Tibial nerve (tissue), 4 donors: ENCODE results near the gene SEMA3A. TPM values are rescaled to one million over a fixed set of nuclear protein-coding genes. Genes with fewer than 3 reads are reported as not detected.

ENCODE experiments used
- DNase-seq, 2 donors: peaks; one replicate each; pipeline ENCODE4 v3.0.0-alpha.2; 2019; ENCODE audit warnings: low spot score in 2 of 2
- H3K27ac ChIP-seq, 4 donors: fragments of 200-600 bp; sonication (generic) in 3 of 4; one replicate each; pipeline ENCODE4 v1.5.1; 2017 to 2019; ENCODE audit warnings: mild to moderate bottlenecking in 1 of 4
- H3K27me3 ChIP-seq, 2 donors: fragments of 200-600 bp; sonication (generic) in 1 of 2; one replicate each; pipeline versions ENCODE4 v1.5.1 to v1.6.0; 2017 to 2019
- H3K36me3 ChIP-seq, 3 donors: fragments of 200-600 bp; sonication (generic); one replicate each; pipeline ENCODE4 v1.5.1; 2018 to 2019
- H3K4me1 ChIP-seq, 4 donors: fragments of 200-600 bp; sonication (generic) in 3 of 4; one replicate each; pipeline ENCODE4 v1.5.1; 2017 to 2019
- H3K4me3 ChIP-seq, 4 donors: fragments of 200-600 bp; sonication (generic) in 3 of 4; one replicate each; pipeline ENCODE4 v1.5.1; 2017 to 2019; ENCODE audit warnings: mild to moderate bottlenecking in 1 of 4, moderate library complexity in 1 of 4
- H3K9me3 ChIP-seq, 4 donors: fragments of 200-600 bp; sonication (generic) in 3 of 4; one replicate each; pipeline ENCODE4 v1.5.1; 2017 to 2019
- CTCF ChIP-seq, 5 experiments: fragments of 200-600 bp in 3 of 5; fragments of 450-650 bp in 2 of 5; sonication (generic) in 3 of 5; IDR thresholded peaks; one replicate each; pipeline ENCODE4 v1.5.1; 2016 to 2019; ENCODE audit warnings: antibody characterized with exemption in 5 of 5, mild to moderate bottlenecking in 3 of 5, moderate library complexity in 2 of 5
- EP300 ChIP-seq, 2 donors: sonication (generic); formaldehyde crosslinking; IDR thresholded peaks; one replicate each; pipeline ENCODE4 v1.6.1; 2017; ENCODE audit warnings: antibody characterized with exemption in 2 of 2, mild to moderate bottlenecking in 1 of 2
- POLR2A ChIP-seq, 2 donors: fragments of 450-650 bp; IDR thresholded peaks; one replicate each; pipeline ENCODE4 v1.6.1; 2017; ENCODE audit warnings: antibody characterized with exemption in 2 of 2, mild to moderate bottlenecking in 2 of 2, moderate library complexity in 2 of 2
- WGBS, 2 donors: methylation state at CpG; one replicate each; pipeline ENCODE4 v1.1.5; 2018; 5-methylcytosine and 5-hydroxymethylcytosine counted together
- total RNA-seq, 4 donors: library from RNA; depleted of rRNA; stranded (reverse); fragments of >200 nt; gene quantifications; one replicate each; pipeline ENCODE4 v1.1.0, GENCODE V29; 2016

The SEMA3A gene
- total RNA-seq, 4 donors from 2014 or later, result 2.9 to 9.3 (median 6.8) TPM

DNA sequence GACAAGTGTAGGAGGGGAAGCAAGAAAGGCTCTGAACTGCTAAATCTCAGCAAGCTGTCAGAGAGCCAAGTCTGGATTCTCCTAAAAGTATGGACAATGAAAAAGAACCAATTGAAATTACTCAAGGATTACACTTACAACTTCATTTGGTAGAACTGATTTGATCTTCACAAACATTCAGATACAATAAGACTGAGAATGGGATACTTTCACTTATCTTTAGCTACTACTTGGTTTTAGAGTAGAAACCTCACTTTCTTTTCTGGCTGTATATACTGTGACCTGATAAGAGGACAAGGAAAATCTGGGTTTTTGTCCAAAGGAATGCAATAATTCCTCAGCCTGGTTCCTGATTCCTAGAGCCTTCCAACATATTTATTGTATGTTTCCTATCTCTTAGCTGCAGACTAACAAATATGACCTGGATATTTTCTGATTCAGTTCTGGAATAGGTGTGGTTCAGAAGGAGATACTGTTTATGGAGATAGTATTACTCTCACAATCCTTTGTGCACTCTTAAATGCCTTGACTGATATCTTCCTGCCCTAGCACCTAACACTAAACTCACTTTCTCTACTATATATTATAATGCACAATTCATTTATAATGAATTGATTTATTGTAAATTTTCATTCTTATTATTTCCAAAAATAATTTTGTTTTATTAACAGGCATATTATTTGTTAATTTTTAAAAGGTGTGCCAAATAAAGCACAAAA is 7.3 kb downstream of the SEMA3A start:
- TF ChIP-seq EP300 (IDR thresholded peaks at IDR 0.05) (no peak), CTCF (IDR thresholded peaks at IDR 0.05) (no peak), POLR2A (IDR thresholded peaks at IDR 0.05) (no peak)
- Histone ChIP-seq H3K27ac (no peak overlapping the region), H3K36me3 (no peaks in the 10 kb centered on the region), H3K9me3 (no peaks in the 10 kb centered on the region), H3K27me3 (no peaks in the 10 kb centered on the region), H3K4me1 (no peaks in the 10 kb centered on the region), H3K4me3 (no peak overlapping the region)
- DNase-seq, result no peak

DNA sequence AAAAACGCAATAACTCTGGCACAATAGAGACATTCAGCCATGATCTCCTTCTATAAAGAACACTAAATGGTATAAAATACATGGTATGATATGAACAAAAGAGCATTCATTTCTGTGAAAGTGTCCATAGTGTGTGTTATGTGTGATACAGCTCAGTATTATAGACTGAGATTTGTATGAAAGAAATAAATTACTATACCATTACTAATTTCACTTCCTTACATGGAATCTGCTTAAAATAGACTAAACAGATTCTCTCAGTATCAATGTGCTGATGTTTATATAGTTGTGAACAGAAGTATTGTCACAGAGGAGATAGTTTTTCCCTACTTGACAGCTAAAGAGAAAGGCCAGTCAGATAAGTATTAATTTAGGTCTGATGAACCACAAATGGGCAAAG is 10.8 kb downstream of the SEMA3A start:
- no peak overlapping the region for H3K4me3 ChIP-seq
- TF ChIP-seq CTCF (IDR thresholded peaks at IDR 0.05) (no peak), POLR2A (IDR thresholded peaks at IDR 0.05) (no peak), EP300 (IDR thresholded peaks at IDR 0.05) (no peak)
- 67 to 70% methylated on average over 1 of the region's 1 CpG for WGBS, 2 donors
- H3K27me3 ChIP-seq, result no peaks in the 10 kb centered on the region
- no peaks in the 10 kb centered on the region for H3K4me1 ChIP-seq
- no peak overlapping the region for H3K27ac ChIP-seq
- H3K9me3 ChIP-seq, result no peaks in the 10 kb centered on the region
- no peaks in the 10 kb centered on the region for H3K36me3 ChIP-seq
- no peak for DNase-seq

DNA sequence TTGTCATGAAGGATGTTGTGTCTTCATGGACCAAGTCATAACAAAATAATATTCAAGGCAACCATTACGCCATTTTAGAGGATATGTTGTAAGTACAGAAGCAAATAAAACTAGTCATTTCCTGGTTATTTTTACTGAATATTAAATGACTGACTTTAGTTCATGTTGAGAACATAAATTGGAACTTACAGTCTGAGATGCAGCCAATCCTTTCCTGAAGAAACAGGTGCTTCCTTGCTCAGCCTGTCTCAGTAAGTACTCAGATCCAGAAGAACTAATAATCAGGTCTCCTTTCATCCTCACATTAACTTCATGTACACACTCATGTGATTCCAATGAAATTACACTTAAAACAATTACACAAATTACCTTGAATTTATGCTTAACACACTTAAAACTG is 12.3 kb downstream of the SEMA3A start:
- TF ChIP-seq POLR2A (IDR thresholded peaks at IDR 0.05) (no peak), CTCF (IDR thresholded peaks at IDR 0.05) (no peak), EP300 (IDR thresholded peaks at IDR 0.05) (no peak)
- WGBS, 2 donors, result 85 to 94% methylated on average over 1 of the region's 1 CpG
- Histone ChIP-seq H3K27ac (no peak overlapping the region), H3K27me3 (no peaks in the 10 kb centered on the region), H3K9me3 (no peaks in the 10 kb centered on the region), H3K4me1 (no peaks in the 10 kb centered on the region), H3K36me3 (no peaks in the 10 kb centered on the region), H3K4me3 (no peak overlapping the region)
- DNase-seq, result no peak

- Histone ChIP-seq H3K27me3 (no peaks in the 10 kb centered on the region), H3K27ac (no peak overlapping the region), H3K9me3 (no peaks in the 10 kb centered on the region), H3K4me1 (no peaks in the 10 kb centered on the region), H3K4me3 (no peak overlapping the region), H3K36me3 (no peaks in the 10 kb centered on the region)
- 52 to 59% methylated on average over 2 of the region's 2 CpGs for WGBS, 2 donors
- no peak for DNase-seq
- TF ChIP-seq POLR2A (IDR thresholded peaks at IDR 0.05) (no peak), CTCF (IDR thresholded peaks at IDR 0.05) (no peak), EP300 (IDR thresholded peaks at IDR 0.05) (no peak)
Observed at GRCh38 chr7:84181628-84182027, 13.0 kb downstream of the SEMA3A start.

DNA sequence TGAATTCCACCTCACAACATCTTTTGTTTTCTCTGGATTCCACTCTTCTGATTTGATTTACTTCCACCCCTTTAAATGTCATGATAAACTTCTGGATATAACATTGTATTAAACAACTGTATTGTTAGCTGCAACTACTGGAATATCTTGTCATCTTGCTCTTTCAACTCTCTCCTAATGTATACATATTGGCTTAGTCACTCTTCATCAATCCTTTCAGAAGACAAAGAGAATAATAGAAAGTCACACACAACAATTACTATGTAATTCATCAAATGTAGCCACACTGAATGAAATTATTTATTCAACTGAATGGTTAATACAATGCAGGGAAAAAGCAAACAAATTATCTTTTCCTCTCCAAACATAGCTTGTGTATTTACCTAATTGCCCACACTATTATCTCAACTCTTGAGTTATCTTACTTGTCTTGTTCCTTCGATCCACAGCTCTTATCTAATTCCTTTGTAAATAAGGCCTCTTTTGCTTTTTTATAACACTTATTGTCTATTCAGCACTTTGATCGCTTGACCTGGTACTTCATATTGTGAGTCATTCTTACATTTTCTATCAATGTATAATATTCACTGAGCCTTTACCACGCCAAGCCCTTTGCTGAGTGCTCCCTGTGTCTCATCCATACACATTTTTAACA is 16.7 kb downstream of the SEMA3A start:
- no peaks in the 10 kb centered on the region for H3K9me3 ChIP-seq
- H3K27me3 ChIP-seq, result no peaks in the 10 kb centered on the region
- DNase-seq, result no peak
- WGBS, 2 donors, result 48 to 79% methylated on average over 3 of the region's 3 CpGs
- no peaks in the 10 kb centered on the region for H3K4me1 ChIP-seq
- TF ChIP-seq POLR2A (IDR thresholded peaks at IDR 0.05) (no peak), EP300 (IDR thresholded peaks at IDR 0.05) (no peak), CTCF (IDR thresholded peaks at IDR 0.05) (no peak)
- no peak overlapping the region for H3K4me3 ChIP-seq
- H3K27ac ChIP-seq, result no peak overlapping the region
- no peaks in the 10 kb centered on the region for H3K36me3 ChIP-seq
